Testis (tissue), 2 donors: ENCODE measurements around the gene PGC.

ENCODE experiments used
- POLR2A ChIP-seq: fragments of 450-650 bp; IDR thresholded peaks from one replicate; pipeline ENCODE4 v1.6.1; 2017; ENCODE audit warnings: antibody characterized with exemption, mild to moderate bottlenecking, moderate library complexity
- TF ChIP-seq, protein P1 (sequence below), 3 experiments: fragments of 450-650 bp in 2 of 3; fragments of 200-600 bp in 1 of 3; sonication (generic) in 1 of 3; IDR thresholded peaks; one replicate each; pipeline ENCODE4 v1.5.1; 2016 to 2019; ENCODE audit warnings: antibody characterized with exemption in 3 of 3, mild to moderate bottlenecking in 2 of 3, moderate library complexity in 1 of 3

DNA sequence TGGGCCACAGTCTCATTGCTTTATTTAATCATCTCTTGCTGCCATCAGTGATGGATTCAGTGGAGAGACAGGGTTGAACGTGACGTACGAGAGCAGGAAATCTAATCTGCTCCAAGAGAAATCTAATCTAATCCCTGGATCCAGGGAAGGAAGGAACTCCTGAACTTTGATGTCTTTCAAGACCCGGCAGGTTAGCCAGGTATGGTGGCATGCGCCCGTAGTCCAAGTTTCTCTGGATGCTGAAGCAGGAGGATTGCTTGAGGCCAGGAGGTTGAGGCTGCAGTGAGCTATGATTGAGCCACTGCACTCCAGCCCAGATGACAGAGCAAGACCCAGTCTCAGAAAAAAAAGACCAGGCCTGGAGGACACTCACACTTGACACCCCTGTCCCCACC, 11.4 kb upstream of the PGC start:
- TF ChIP-seq POLR2A, result no peak
- TF ChIP-seq, protein P1, sequence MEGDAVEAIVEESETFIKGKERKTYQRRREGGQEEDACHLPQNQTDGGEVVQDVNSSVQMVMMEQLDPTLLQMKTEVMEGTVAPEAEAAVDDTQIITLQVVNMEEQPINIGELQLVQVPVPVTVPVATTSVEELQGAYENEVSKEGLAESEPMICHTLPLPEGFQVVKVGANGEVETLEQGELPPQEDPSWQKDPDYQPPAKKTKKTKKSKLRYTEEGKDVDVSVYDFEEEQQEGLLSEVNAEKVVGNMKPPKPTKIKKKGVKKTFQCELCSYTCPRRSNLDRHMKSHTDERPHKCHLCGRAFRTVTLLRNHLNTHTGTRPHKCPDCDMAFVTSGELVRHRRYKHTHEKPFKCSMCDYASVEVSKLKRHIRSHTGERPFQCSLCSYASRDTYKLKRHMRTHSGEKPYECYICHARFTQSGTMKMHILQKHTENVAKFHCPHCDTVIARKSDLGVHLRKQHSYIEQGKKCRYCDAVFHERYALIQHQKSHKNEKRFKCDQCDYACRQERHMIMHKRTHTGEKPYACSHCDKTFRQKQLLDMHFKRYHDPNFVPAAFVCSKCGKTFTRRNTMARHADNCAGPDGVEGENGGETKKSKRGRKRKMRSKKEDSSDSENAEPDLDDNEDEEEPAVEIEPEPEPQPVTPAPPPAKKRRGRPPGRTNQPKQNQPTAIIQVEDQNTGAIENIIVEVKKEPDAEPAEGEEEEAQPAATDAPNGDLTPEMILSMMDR (IDR thresholded peaks at IDR 0.05), result no peak
